Ramos (cell line): ENCODE results near the gene UPP2.

Source experiments
- in situ Hi-C: fragments of 300-500 bp; cut with MboI; formaldehyde crosslinking; loops from one replicate; pipeline ENCODE4 v1.14.3; 2022; ENCODE audit warnings: low sequenced_read_pairs; ENCODE audit not compliant: unreplicated experiment

Gene UPP2

GRCh38 chr2:158103411-158104012 lies 1.8 kb downstream of the UPP2 start:
- in situ Hi-C loops: no loop called here

GRCh38 chr2:158104903-158105302 lies 3.2 kb downstream of the UPP2 start:
- in situ Hi-C loops: no loop called here

- in situ Hi-C loops: no loop called here
These were observed 11.3 kb downstream of the UPP2 start for GRCh38 chr2:158112992-158113391.

- in situ Hi-C loops: no loop called here
These were observed 12.1 kb downstream of the UPP2 start for GRCh38 chr2:158113741-158114295.

- in situ Hi-C loops: no loop called here
These were observed 12.8 kb downstream of the UPP2 start for GRCh38 chr2:158114516-158114915.

GRCh38 chr2:158115202-158115767 lies 13.6 kb downstream of the UPP2 start:
- in situ Hi-C loops: no loop called here

- in situ Hi-C loops: no loop called here
These were observed 15.3 kb downstream of the UPP2 start for GRCh38 chr2:158116936-158117335.

- in situ Hi-C loops: no loop called here
These were observed 18.4 kb downstream of the UPP2 start for GRCh38 chr2:158120102-158120501.

GRCh38 chr2:158120664-158121641 lies 19.3 kb downstream of the UPP2 start:
- in situ Hi-C loops: no loop called here

GRCh38 chr2:158124896-158125295 lies 23.2 kb downstream of the UPP2 start:
- in situ Hi-C loops: no loop called here

- in situ Hi-C loops: no loop called here
These were observed 24.3 kb downstream of the UPP2 start for GRCh38 chr2:158125756-158126498.

- in situ Hi-C loops: no loop called here
These were observed 25.7 kb downstream of the UPP2 start for GRCh38 chr2:158127380-158127804.

GRCh38 chr2:158128168-158128973 lies 26.7 kb downstream of the UPP2 start:
- in situ Hi-C loops: no loop called here

GRCh38 chr2:158129037-158129436 lies 27.4 kb downstream of the UPP2 start:
- in situ Hi-C loops: no loop called here

GRCh38 chr2:158130832-158131473 lies 29.3 kb downstream of the UPP2 start:
- in situ Hi-C loops: no loop called here

GRCh38 chr2:158131483-158131912 lies 29.8 kb downstream of the UPP2 start:
- in situ Hi-C loops: no loop called here

GRCh38 chr2:158131919-158132566 lies 30.4 kb downstream of the UPP2 start:
- in situ Hi-C loops: no loop called here

- in situ Hi-C loops: no loop called here
These were observed 32.4 kb downstream of the UPP2 start for GRCh38 chr2:158134055-158134454.
